ENCODE results near the gene SLC6A6.

DNA sequence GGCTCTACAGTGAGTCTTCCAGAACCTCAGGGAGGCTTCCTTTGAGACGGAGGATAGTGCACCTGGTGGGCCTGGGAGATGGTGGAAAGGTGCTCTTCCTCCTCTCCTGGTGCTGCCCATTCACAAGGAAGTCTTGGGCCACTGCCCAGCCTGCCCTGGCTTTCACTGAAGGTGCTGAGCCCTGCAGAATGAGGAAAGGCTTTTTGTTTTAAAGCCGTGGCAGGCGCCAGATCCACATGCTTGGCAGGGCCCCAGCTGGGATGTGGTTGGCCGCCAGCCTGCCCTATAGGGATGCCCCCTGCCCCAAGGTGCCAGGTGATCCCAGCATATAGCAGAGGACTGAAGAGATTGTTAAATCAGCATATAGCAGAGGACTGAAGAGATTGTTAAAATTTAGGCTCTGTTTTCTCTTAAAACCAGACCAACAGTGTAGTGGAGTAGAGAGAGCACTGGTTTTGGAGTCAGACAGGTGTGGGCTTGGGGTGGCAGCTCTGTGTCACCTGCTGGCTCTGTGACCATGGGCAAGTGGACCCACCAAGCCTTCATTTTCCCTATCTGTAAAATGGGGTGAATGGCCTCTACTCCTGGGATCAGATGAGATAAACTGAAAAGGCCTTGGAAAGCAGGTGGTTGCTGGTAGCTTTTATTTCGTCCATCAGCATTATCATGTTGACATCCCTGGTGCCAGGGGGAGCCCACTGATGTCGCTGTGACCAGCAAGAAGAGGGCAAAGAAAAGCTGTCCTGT is 53.3 kb downstream of the SLC6A6 start:
- TF ChIP-seq, protein P1, sequence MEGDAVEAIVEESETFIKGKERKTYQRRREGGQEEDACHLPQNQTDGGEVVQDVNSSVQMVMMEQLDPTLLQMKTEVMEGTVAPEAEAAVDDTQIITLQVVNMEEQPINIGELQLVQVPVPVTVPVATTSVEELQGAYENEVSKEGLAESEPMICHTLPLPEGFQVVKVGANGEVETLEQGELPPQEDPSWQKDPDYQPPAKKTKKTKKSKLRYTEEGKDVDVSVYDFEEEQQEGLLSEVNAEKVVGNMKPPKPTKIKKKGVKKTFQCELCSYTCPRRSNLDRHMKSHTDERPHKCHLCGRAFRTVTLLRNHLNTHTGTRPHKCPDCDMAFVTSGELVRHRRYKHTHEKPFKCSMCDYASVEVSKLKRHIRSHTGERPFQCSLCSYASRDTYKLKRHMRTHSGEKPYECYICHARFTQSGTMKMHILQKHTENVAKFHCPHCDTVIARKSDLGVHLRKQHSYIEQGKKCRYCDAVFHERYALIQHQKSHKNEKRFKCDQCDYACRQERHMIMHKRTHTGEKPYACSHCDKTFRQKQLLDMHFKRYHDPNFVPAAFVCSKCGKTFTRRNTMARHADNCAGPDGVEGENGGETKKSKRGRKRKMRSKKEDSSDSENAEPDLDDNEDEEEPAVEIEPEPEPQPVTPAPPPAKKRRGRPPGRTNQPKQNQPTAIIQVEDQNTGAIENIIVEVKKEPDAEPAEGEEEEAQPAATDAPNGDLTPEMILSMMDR (optimal IDR thresholded peaks at IDR 0.05 in 1 of 3, IDR thresholded peaks at IDR 0.05 in 1 of 3, conservative IDR thresholded peaks at IDR 0.05 in 1 of 3; ENCODE audit: extremely low read depth in 1 of 3, insufficient read depth in 2 of 3, low read length in 3 of 3) = no peak
- TF ChIP-seq EZH2 (IDR thresholded peaks at IDR 0.05; ENCODE audit: low read length) = no peak
